Nephron (organoid): ENCODE results near the gene SH3RF2.

Experiments
- H3K27ac Mint-ChIP-seq, 3 experiments: 2 replicates each; pipeline ENCODE4 v1.8.0; 2020; ENCODE audit warnings: mixed read lengths in 3 of 3, mild to moderate bottlenecking in 2 of 3, moderate library complexity in 1 of 3
- H3K27me3 Mint-ChIP-seq: 2 replicates; pipeline ENCODE4 v1.8.0; 2021; ENCODE audit warnings: low read depth, mild to moderate bottlenecking, moderate library complexity, mixed read lengths
- H3K36me3 Mint-ChIP-seq: 2 replicates; pipeline ENCODE4 v1.8.0; 2020; ENCODE audit warnings: low read depth, mixed read lengths
- H3K4me1 Mint-ChIP-seq: 2 replicates; pipeline ENCODE4 v1.8.0; 2020; ENCODE audit warnings: mixed read lengths
- H3K4me3 Mint-ChIP-seq, 3 experiments: 2 replicates each; pipeline ENCODE4 v1.8.0; 2020; ENCODE audit warnings: mild to moderate bottlenecking in 3 of 3, mixed read lengths in 3 of 3, moderate library complexity in 2 of 3
- H3K9me3 Mint-ChIP-seq: 2 replicates; pipeline ENCODE4 v1.8.0; 2020; ENCODE audit warnings: mixed read lengths
- TF ChIP-seq, protein P1 (sequence below), 3 experiments: fragments of 200-600 bp; sonication (generic); IDR thresholded peaks; one replicate each; pipeline ENCODE4 v1.5.0; 2021; ENCODE audit warnings: antibody characterized with exemption in 3 of 3; ENCODE audit not compliant: unreplicated experiment in 3 of 3

The SH3RF2 gene

DNA sequence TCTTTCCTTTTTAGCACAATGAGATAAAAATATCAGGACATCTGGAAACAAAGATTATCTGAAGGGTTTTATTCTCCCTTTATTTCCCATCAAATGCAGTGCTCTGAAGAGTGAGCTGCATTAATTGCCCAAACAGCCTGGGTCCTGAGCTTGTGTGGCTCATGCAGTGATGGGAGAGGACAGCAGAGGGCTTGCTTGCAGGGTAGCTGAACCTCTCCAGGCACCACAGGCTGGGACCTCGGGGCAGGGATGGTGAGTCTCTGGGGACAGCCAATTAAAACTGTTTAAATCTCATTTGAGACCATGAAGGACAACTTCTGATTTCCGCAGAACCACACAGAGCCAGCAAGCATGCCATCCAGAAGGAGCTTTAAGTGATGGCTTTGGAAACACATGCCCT, 97.7 kb downstream of the SH3RF2 start:
- no peaks in the 10 kb centered on the region for H3K27me3 Mint-ChIP-seq
- TF ChIP-seq, protein P1, sequence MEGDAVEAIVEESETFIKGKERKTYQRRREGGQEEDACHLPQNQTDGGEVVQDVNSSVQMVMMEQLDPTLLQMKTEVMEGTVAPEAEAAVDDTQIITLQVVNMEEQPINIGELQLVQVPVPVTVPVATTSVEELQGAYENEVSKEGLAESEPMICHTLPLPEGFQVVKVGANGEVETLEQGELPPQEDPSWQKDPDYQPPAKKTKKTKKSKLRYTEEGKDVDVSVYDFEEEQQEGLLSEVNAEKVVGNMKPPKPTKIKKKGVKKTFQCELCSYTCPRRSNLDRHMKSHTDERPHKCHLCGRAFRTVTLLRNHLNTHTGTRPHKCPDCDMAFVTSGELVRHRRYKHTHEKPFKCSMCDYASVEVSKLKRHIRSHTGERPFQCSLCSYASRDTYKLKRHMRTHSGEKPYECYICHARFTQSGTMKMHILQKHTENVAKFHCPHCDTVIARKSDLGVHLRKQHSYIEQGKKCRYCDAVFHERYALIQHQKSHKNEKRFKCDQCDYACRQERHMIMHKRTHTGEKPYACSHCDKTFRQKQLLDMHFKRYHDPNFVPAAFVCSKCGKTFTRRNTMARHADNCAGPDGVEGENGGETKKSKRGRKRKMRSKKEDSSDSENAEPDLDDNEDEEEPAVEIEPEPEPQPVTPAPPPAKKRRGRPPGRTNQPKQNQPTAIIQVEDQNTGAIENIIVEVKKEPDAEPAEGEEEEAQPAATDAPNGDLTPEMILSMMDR (IDR thresholded peaks at IDR 0.05; ENCODE audit: unreplicated experiment in 3 of 3), result no peak
- H3K27ac Mint-ChIP-seq, result no peak overlapping the region
- H3K4me3 Mint-ChIP-seq, result no peak overlapping the region
- no peaks in the 10 kb centered on the region for H3K36me3 Mint-ChIP-seq
- H3K9me3 Mint-ChIP-seq, result no peaks in the 10 kb centered on the region
- H3K4me1 Mint-ChIP-seq, result no peaks in the 10 kb centered on the region

DNA sequence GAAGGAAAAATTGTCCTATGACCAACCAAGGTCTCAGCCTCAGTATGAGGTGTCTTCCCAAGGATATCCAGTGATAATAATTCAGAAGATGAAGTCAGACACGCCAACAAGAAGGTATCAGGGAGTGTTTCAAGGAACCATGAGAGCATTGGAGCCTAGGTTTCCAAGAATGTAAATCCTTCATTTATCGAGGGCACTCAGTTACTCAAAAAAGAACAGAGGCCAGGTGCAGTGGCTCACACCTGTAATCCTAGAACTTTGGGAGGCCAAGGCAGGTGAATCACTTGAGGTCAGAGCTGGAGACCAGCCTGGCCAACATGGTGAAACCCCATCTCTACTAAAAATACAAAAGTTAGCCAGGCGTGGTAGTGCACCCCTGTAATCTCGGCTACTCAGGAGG, 98.2 kb downstream of the SH3RF2 start:
- Mint-ChIP-seq H3K9me3 (no peaks in the 10 kb centered on the region), H3K27ac (no peak overlapping the region), H3K4me1 (no peaks in the 10 kb centered on the region), H3K4me3 (no peak overlapping the region), H3K36me3 (no peaks in the 10 kb centered on the region), H3K27me3 (no peaks in the 10 kb centered on the region)
- TF ChIP-seq, protein P1 (IDR thresholded peaks at IDR 0.05; ENCODE audit: unreplicated experiment in 3 of 3), result no peak

DNA sequence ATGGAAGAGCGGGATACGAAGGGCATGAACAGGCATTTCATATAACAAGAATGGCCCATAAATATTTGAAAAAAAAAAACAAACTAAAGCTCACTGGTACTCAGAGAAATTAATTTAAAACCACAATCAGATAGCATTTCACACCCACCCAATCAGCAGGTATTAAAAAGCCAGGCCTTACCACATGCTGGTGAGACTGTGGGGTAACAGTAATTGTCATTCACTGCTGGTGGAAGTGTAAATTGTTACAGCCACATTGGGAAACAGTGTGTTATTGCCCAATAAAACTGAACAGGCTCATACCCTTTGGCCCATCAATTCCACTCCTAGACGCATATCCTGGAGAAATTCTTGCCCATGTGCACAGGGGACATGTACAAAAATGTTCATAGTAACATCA, 103.0 kb downstream of the SH3RF2 start:
- Mint-ChIP-seq H3K9me3 (no peaks in the 10 kb centered on the region), H3K4me3 (no peak overlapping the region), H3K36me3 (no peaks in the 10 kb centered on the region), H3K27me3 (peaks cover under 1% of the 10 kb centered on the region), H3K27ac (peak overlapping the region in 1 of 3 experiments; percentile 30), H3K4me1 (no peaks in the 10 kb centered on the region)
- TF ChIP-seq, protein P1 (IDR thresholded peaks at IDR 0.05; ENCODE audit: unreplicated experiment in 3 of 3), result no peak

DNA sequence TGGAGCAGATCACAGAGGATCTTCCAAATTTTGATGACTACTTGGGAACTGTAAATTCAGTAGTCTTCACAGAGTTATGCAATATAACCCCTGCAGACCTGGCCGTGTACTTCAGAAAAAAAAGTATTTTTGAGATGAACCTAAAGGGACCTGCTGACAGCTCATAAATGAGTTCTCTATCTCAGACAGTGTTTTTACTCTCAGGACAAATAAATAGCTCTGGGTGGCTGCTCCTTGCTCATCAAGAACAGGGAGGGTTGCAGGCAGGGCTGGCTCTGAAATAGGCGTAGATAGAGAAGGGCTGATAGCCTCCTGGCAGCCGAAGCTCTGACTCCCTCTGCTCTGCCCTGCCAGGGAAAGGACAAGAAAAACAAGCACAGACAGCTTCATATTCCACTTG, 104.1 kb downstream of the SH3RF2 start:
- TF ChIP-seq, protein P1 (IDR thresholded peaks at IDR 0.05; ENCODE audit: unreplicated experiment in 3 of 3), result no peak
- Mint-ChIP-seq H3K27me3 (peaks cover 3% of the 10 kb centered on the region), H3K4me3 (no peak overlapping the region), H3K36me3 (no peaks in the 10 kb centered on the region), H3K4me1 (no peaks in the 10 kb centered on the region), H3K27ac (peak overlapping the region; percentile 13 to 71 (median 70)), H3K9me3 (no peaks in the 10 kb centered on the region)

DNA sequence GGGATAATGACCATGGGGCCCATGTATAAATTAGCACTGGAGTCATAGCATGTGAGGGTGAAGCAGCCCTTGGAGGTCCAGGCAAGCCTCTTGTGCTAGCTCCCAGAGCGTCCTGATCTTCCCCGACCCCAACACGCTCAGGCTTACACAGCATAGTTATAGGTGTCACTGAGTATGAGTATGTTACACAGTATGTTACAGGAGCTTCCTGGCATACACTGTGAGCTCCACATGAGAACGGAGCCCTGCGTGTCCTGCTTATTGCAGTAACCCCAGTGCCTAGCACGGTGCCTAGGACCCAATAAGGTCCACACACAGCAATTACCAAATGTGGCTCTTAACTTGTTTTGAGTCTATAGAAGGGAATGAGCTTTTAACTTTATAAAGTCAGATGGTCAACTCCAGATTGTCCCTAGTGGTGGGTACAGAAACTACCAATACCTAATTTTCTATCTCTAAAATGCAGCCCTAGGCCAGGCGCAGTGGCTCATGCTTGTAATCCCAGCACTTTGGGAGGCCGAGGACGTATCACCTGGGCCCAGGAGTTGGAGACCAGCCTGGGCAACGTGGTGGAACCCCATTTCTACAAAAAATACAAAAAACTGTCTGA, 104.9 kb downstream of the SH3RF2 start:
- H3K27me3 Mint-ChIP-seq, result peaks cover 3% of the 10 kb centered on the region
- no peak overlapping the region for H3K4me3 Mint-ChIP-seq
- H3K36me3 Mint-ChIP-seq, result no peaks in the 10 kb centered on the region
- no peaks in the 10 kb centered on the region for H3K4me1 Mint-ChIP-seq
- peak overlapping the region in 1 of 3 experiments; percentile 47 for H3K27ac Mint-ChIP-seq
- no peaks in the 10 kb centered on the region for H3K9me3 Mint-ChIP-seq
- TF ChIP-seq, protein P1 (IDR thresholded peaks at IDR 0.05; ENCODE audit: unreplicated experiment in 3 of 3), result peak; percentile 44 to 56 (median 46)

DNA sequence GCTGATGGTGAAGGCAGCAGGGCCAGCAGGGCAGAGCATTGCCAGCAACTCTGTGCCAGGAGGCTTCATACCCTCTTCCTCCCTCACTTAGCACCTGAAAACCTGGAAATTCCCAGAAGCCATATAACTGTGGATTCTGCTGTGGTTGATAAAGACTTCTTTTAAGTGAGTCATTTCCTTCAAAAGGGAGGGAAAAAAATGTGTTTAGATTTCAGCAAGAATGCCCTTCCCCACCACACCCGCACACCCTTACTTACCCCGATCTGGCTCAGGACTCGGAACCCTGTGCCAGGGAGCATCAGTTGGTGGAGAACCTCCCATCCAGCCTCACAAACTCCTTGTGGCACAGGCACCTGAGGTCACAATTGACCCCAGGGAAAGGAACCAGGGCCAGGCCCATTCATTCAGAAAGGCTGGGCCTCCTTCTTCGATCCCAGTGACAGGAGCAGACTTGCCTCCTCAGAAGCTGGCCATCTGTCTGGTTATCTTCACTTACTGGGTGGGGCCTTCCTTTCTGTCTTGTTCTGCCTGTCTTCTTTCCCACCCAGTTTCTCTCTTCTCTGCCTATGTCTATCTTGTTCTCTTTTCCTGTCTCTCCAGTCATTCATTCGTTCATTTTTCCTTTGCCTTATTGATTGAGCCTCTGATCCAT, 106.4 kb downstream of the SH3RF2 start:
- H3K36me3 Mint-ChIP-seq, result no peaks in the 10 kb centered on the region
- H3K9me3 Mint-ChIP-seq, result no peaks in the 10 kb centered on the region
- TF ChIP-seq, protein P1 (IDR thresholded peaks at IDR 0.05; ENCODE audit: unreplicated experiment in 3 of 3), result no peak
- peaks cover 3% of the 10 kb centered on the region for H3K27me3 Mint-ChIP-seq
- H3K4me3 Mint-ChIP-seq, result no peak overlapping the region
- H3K27ac Mint-ChIP-seq, result no peak overlapping the region
- H3K4me1 Mint-ChIP-seq, result no peaks in the 10 kb centered on the region
